Smooth muscle cell (in vitro differentiated cells): Measurements from ENCODE around the gene HOOK1. TPM values are rescaled to one million over a fixed set of nuclear protein-coding genes. Genes with fewer than 3 reads are reported as not detected.

ENCODE experiments used
- DNase-seq: peaks from one replicate; lab custom pipeline; 2025; ENCODE audit not compliant: unreplicated experiment; lab: John Stamatoyannopoulos, UW
- H2AFZ ChIP-seq: fragments of 200-600 bp; sonication (generic); 2 replicates; pipeline ENCODE4 v1.6.0; 2016; ENCODE audit warnings: antibody characterized with exemption, low read depth, mild to moderate bottlenecking
- H3F3A ChIP-seq: fragments of 200-600 bp; sonication (generic); 2 replicates; pipeline ENCODE4 v1.6.0; 2017; ENCODE audit warnings: antibody characterized with exemption, low read depth
- H3K27ac ChIP-seq: fragments of 200-600 bp; sonication (generic); 2 replicates; pipeline ENCODE4 v1.5.1; 2016; ENCODE audit warnings: low read depth, mild to moderate bottlenecking
- H3K27me3 ChIP-seq: fragments of 200-600 bp; sonication (generic); 2 replicates; pipeline ENCODE4 v1.6.1; 2016; ENCODE audit warnings: low read depth, mild to moderate bottlenecking
- H3K36me3 ChIP-seq: fragments of 200-600 bp; sonication (generic); 2 replicates; pipeline ENCODE4 v1.5.1; 2016; ENCODE audit warnings: low read depth
- H3K4me1 ChIP-seq: fragments of 200-600 bp; sonication (generic); 2 replicates; pipeline ENCODE4 v1.5.1; 2016; ENCODE audit warnings: low read depth
- H3K4me2 ChIP-seq: fragments of 200-600 bp; sonication (generic); 2 replicates; pipeline ENCODE4 v1.6.0; 2016; ENCODE audit warnings: mild to moderate bottlenecking
- H3K4me3 ChIP-seq: fragments of 200-600 bp; sonication (generic); 2 replicates; pipeline ENCODE4 v1.5.1; 2016; ENCODE audit warnings: mild to moderate bottlenecking
- H3K79me2 ChIP-seq: fragments of 200-600 bp; sonication (generic); 2 replicates; pipeline ENCODE4 v1.6.0; 2016; ENCODE audit warnings: low read depth, mild to moderate bottlenecking
- H3K9ac ChIP-seq: fragments of 200-600 bp; sonication (generic); 2 replicates; pipeline ENCODE4 v1.6.0; 2016; ENCODE audit warnings: low read depth
- H3K9me3 ChIP-seq: fragments of 200-600 bp; sonication (generic); replicated peaks from 2 replicates; pipeline ENCODE4 v1.5.1; 2016; ENCODE audit warnings: low read depth
- H4K20me1 ChIP-seq: fragments of 200-600 bp; sonication (generic); 2 replicates; pipeline ENCODE4 v1.6.0; 2016; ENCODE audit warnings: low read depth
- WGBS: methylation state at CpG from one replicate; pipeline ENCODE4 v1.1.7; 2016; ENCODE audit warnings: low lambda C conversion rate; 5-methylcytosine and 5-hydroxymethylcytosine counted together
- polyA plus RNA-seq: library from polyadenylated mRNA; unstranded; fragments of >200 nt; fragmentation: Nextera tagmentation; extraction: Ambion mirVana; gene quantifications from 2 replicates; pipeline ENCODE4 v1.2.1, GENCODE V29; 2016
- total RNA-seq: library from RNA; depleted of rRNA; stranded (reverse); fragments of >200 nt; gene quantifications from 2 replicates; pipeline ENCODE4 v1.2.3, GENCODE V29; 2014
- TF ChIP-seq, protein P1 (sequence below): fragments of 200-600 bp; sonication (generic); IDR thresholded peaks from 2 replicates; pipeline ENCODE4 v1.5.1; 2017; ENCODE audit warnings: borderline replicate concordance, mild to moderate bottlenecking, antibody characterized with exemption; ENCODE audit not compliant: insufficient read depth, poor library complexity, severe bottlenecking

HOOK1 gene
- total and polyA plus RNA-seq, 2 experiments from 2014 or later: 0.80 to 5.2 TPM

GRCh38 chr1:59877108-59877682 lies 62.4 kb downstream of the HOOK1 start:
- 85% methylated on average over 2 of the region's 2 CpGs for WGBS
- Histone ChIP-seq H3K9me3 (peaks cover 6% of the 10 kb centered on the region), H3K4me2 (no peak overlapping the region), H3K9ac (no peak overlapping the region), H3K27me3 (no peaks in the 10 kb centered on the region), H3K36me3 (no peaks in the 10 kb centered on the region), H2AFZ (no peak overlapping the region), H3K4me3 (no peak overlapping the region), H4K20me1 (no peaks in the 10 kb centered on the region), H3F3A (no peaks in the 10 kb centered on the region), H3K79me2 (no peaks in the 10 kb centered on the region), H3K27ac (no peak overlapping the region), H3K4me1 (no peaks in the 10 kb centered on the region)
- TF ChIP-seq, protein P1, sequence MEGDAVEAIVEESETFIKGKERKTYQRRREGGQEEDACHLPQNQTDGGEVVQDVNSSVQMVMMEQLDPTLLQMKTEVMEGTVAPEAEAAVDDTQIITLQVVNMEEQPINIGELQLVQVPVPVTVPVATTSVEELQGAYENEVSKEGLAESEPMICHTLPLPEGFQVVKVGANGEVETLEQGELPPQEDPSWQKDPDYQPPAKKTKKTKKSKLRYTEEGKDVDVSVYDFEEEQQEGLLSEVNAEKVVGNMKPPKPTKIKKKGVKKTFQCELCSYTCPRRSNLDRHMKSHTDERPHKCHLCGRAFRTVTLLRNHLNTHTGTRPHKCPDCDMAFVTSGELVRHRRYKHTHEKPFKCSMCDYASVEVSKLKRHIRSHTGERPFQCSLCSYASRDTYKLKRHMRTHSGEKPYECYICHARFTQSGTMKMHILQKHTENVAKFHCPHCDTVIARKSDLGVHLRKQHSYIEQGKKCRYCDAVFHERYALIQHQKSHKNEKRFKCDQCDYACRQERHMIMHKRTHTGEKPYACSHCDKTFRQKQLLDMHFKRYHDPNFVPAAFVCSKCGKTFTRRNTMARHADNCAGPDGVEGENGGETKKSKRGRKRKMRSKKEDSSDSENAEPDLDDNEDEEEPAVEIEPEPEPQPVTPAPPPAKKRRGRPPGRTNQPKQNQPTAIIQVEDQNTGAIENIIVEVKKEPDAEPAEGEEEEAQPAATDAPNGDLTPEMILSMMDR: no peak
- no peak for DNase-seq

GRCh38 chr1:59878370-59878769 lies 63.6 kb downstream of the HOOK1 start:
- no peak for DNase-seq
- H3K79me2 ChIP-seq: no peaks in the 10 kb centered on the region
- whole genome bisulfite sequencing: 70% methylated on average over 3 of the region's 3 CpGs
- H3K9ac ChIP-seq: no peak overlapping the region
- H3K36me3 ChIP-seq: no peaks in the 10 kb centered on the region
- H3K4me3 ChIP-seq: no peak overlapping the region
- H4K20me1 ChIP-seq: no peaks in the 10 kb centered on the region
- no peaks in the 10 kb centered on the region for H3F3A ChIP-seq
- peaks cover 6% of the 10 kb centered on the region for H3K9me3 ChIP-seq
- H3K27me3 ChIP-seq: no peaks in the 10 kb centered on the region
- TF ChIP-seq, protein P1: no peak
- H2AFZ ChIP-seq: no peak overlapping the region
- H3K27ac ChIP-seq: no peak overlapping the region
- H3K4me1 ChIP-seq: no peaks in the 10 kb centered on the region
- H3K4me2 ChIP-seq: no peak overlapping the region

GRCh38 chr1:59879574-59879973 lies 64.8 kb downstream of the HOOK1 start:
- Histone ChIP-seq H3K4me3 (no peak overlapping the region), H3F3A (no peaks in the 10 kb centered on the region), H3K36me3 (no peaks in the 10 kb centered on the region), H3K4me1 (no peaks in the 10 kb centered on the region), H3K4me2 (no peak overlapping the region), H3K27me3 (no peaks in the 10 kb centered on the region), H4K20me1 (no peaks in the 10 kb centered on the region), H2AFZ (no peak overlapping the region), H3K9me3 (peaks cover 6% of the 10 kb centered on the region), H3K9ac (no peak overlapping the region), H3K27ac (no peak overlapping the region), H3K79me2 (no peaks in the 10 kb centered on the region)
- DNase-seq: no peak
- TF ChIP-seq, protein P1: peak; percentile 64
- 20% methylated on average over 5 of the region's 5 CpGs for WGBS

DNA sequence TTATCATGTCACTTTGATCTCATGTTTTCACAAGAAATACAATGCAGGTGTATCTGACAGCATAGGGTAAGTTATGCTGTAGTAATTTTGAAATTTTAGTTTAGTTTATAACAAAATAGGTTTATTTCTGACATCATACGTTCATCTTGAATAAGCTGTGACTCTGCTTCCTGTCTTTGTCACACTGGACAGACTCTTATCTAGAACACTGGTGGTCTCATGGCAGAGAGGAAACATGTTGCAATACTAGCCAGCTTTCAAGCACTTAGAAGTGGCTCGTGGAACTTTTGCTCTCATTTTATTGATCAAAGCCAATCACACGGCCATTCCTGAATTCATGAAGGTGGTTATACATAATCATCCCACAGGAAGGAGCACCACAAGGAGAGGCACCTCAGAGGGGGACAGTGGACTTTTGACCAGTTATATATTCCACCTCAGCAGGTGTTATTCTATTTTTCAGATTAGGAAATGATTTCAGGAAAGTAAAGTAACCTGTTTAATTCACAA lies 65.3 kb downstream of the HOOK1 start:
- H3K4me2 ChIP-seq: no peak overlapping the region
- no peaks in the 10 kb centered on the region for H3K4me1 ChIP-seq
- no peaks in the 10 kb centered on the region for H3K36me3 ChIP-seq
- no peaks in the 10 kb centered on the region for H3F3A ChIP-seq
- TF ChIP-seq, protein P1: no peak
- H3K27me3 ChIP-seq: no peaks in the 10 kb centered on the region
- WGBS: 27% methylated on average over 3 of the region's 3 CpGs
- no peaks in the 10 kb centered on the region for H4K20me1 ChIP-seq
- no peaks in the 10 kb centered on the region for H3K79me2 ChIP-seq
- no peak overlapping the region for H2AFZ ChIP-seq
- no peak for DNase-seq
- H3K4me3 ChIP-seq: no peak overlapping the region
- no peak overlapping the region for H3K9ac ChIP-seq
- H3K9me3 ChIP-seq: peaks cover 6% of the 10 kb centered on the region
- no peak overlapping the region for H3K27ac ChIP-seq
